Measurements from ENCODE around the gene HDGF.

HDGF gene

GRCh38 chr1:156743367-156744302 lies 7.8 kb downstream of the HDGF start:
- DNase-seq (ENCODE audit: low read depth) = no peak
- in situ Hi-C loops (cut with HindIII; ENCODE audit: low sequenced_read_pairs) = no loop called here
- no peak for TF ChIP-seq CTCF (IDR thresholded peaks at IDR 0.05; ENCODE audit: low read depth, low read length, missing control alignments)
- no peak overlapping the region for H3K4me3 ChIP-seq (ENCODE audit: low read depth, low read length)

GRCh38 chr1:156742801-156743200 lies 8.7 kb downstream of the HDGF start:
- no peak for TF ChIP-seq CTCF (IDR thresholded peaks at IDR 0.05; ENCODE audit: low read depth, low read length, missing control alignments)
- in situ Hi-C loops (cut with HindIII; ENCODE audit: low sequenced_read_pairs) = no loop called here
- no peak overlapping the region for H3K4me3 ChIP-seq (ENCODE audit: low read depth, low read length)
- DNase-seq (ENCODE audit: low read depth) = no peak

- in situ Hi-C loops (cut with HindIII; ENCODE audit: low sequenced_read_pairs) = no loop called here
- no peak for DNase-seq (ENCODE audit: low read depth)
- no peak overlapping the region for H3K4me3 ChIP-seq (ENCODE audit: low read depth, low read length)
Observed at GRCh38 chr1:156742017-156742416, 9.5 kb downstream of the HDGF start.

GRCh38 chr1:156741481-156741983 lies 9.9 kb downstream of the HDGF start:
- no peak overlapping the region for H3K4me3 ChIP-seq (ENCODE audit: low read depth, low read length)
- TF ChIP-seq CTCF (IDR thresholded peaks at IDR 0.05; ENCODE audit: low read depth, low read length, missing control alignments) = no peak
- in situ Hi-C loops (cut with HindIII; ENCODE audit: low sequenced_read_pairs) = no loop called here
- DNase-seq (ENCODE audit: low read depth) = no peak

More at GRCh38 chr1:156742017-156742416, 9.5 kb downstream of the HDGF start:
- TF ChIP-seq CTCF (IDR thresholded peaks at IDR 0.05; ENCODE audit: low read depth, low read length, missing control alignments) = no peak

DNA sequence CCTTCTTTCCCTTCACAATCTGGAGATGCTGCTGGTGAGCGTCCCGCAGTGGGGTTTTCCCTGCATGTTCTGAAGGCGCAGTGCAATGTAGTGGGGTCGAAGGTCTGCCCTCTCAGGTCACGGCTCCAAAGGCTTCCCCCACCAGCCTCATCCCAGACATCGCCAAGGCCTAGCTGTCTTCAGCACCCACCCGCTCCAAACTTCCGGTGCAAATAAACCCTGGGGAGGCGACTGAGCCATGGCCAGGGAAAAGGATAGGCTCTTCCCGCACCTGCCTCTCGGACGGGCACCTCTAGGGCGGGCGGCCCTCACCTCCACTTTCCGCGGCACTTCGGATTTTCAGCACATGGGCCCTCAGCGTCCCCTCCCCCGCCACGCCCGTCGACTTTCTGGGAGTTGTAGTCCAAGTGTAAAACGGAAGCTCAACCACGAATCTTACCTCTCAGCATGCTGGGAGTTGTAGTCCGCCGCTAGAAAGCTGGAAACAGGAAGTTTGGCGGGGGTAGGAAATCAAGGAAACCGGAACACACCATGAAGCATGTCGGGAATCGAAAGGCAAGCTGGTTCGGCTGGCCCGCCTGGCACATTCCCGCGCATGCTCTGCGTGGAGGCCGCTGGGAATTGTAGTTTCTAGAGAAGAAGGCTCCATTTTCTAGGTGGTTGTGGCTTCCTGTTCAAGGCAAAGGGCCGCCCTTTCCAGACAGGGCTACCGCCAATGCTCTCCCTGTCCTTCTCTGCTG lies 10.6 kb downstream of the HDGF start, which contains the start of gene MRPL24:
Gene MRPL24 (minus strand): TSS at position 348 of the 740 bp plus-strand sequence. CDS start 2,384 bp downstream, outside the sequence.
- TF ChIP-seq CTCF (IDR thresholded peaks at IDR 0.05; ENCODE audit: low read depth, low read length, missing control alignments) = no peak
- in situ Hi-C loops (cut with HindIII; ENCODE audit: low sequenced_read_pairs) = no loop called here
- peak; percentile 99 for DNase-seq (ENCODE audit: low read depth)
- peak within 1 kb of the TSS; percentile 69 for H3K4me3 ChIP-seq (ENCODE audit: low read depth, low read length)

DNA sequence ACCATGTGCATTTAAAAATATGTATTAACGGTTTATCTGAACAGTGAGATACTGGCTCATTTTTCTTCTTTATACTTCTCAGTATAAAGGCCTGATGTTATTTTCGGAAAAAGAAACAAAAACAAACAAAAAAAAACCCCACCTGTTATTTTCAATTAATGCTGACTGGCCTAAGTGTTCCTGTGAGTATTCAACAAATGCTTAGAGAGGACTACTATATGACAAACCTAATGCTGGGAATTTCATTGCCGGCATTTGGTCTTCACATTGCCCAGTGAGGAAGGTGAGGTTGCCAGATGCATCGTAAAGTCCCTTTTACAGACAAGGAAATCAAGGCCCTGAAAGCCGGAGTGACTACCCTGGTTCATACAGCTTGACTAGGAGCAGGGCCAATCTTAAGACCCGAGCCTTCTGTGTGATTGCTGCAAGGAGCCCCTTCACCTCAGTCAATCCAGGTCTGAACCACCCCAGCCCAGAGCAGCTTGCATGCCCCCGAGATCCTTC lies 11.2 kb downstream of the HDGF start:
- no peak for DNase-seq (ENCODE audit: low read depth)
- in situ Hi-C loops (cut with HindIII; ENCODE audit: low sequenced_read_pairs) = no loop called here
- TF ChIP-seq CTCF (IDR thresholded peaks at IDR 0.05; ENCODE audit: low read depth, low read length, missing control alignments) = no peak
- H3K4me3 ChIP-seq (ENCODE audit: low read depth, low read length) = peak overlapping the region; percentile 69
